CD14-positive monocyte (primary cell): ENCODE data around the gene CACNB1. TPM values are rescaled to one million over a fixed set of nuclear protein-coding genes. Genes with fewer than 3 reads are reported as not detected.

ENCODE experiments used
- DNase-seq, 3 donors: peaks; one replicate each; pipeline ENCODE4 v3.0.0-alpha.2; 2011 to 2022
- H2AFZ ChIP-seq: 2 replicates; pipeline ENCODE4 v1.6.0; 2012; ENCODE audit warnings: mild to moderate bottlenecking, low read depth, low read length, inconsistent platforms; ENCODE audit not compliant: insufficient read depth, poor library complexity, severe bottlenecking
- H3K27ac ChIP-seq, 2 donors: 1 replicate in 1 of 2; 2 replicates in 1 of 2; pipeline ENCODE4 v1.5.1; 2012 to 2013; ENCODE audit warnings: low read length in 2 of 2, control low read depth in 1 of 2, inconsistent platforms in 1 of 2, low read depth in 1 of 2, mild to moderate bottlenecking in 1 of 2
- H3K27me3 ChIP-seq, 2 donors: one replicate each; pipeline versions ENCODE4 v1.6.0 to v1.6.1; 2011 to 2013; ENCODE audit warnings: low read length in 2 of 2; ENCODE audit not compliant: control insufficient read depth in 2 of 2, insufficient read depth in 2 of 2
- H3K36me3 ChIP-seq, 2 donors: replicated peaks in 1 of 2; 1 replicate in 1 of 2; 2 replicates in 1 of 2; pipeline versions ENCODE4 v1.5.1 to v1.6.1; 2012 to 2013; ENCODE audit warnings: low read length in 2 of 2, control low read depth in 1 of 2, inconsistent platforms in 1 of 2, mild to moderate bottlenecking in 1 of 2; ENCODE audit not compliant: insufficient read depth in 2 of 2, control insufficient read depth in 1 of 2
- H3K4me1 ChIP-seq, 2 donors: 1 replicate in 1 of 2; 2 replicates in 1 of 2; pipeline versions ENCODE4 v1.5.1 to v1.6.1; 2012 to 2013; ENCODE audit warnings: low read length in 2 of 2, control low read depth in 1 of 2, inconsistent platforms in 1 of 2, mild to moderate bottlenecking in 1 of 2, moderate library complexity in 1 of 2; ENCODE audit not compliant: insufficient read depth in 2 of 2, control insufficient read depth in 1 of 2
- H3K4me2 ChIP-seq: replicated peaks from 2 replicates; pipeline ENCODE3; 2012; ENCODE audit warnings: low read length, moderate library complexity, mild to moderate bottlenecking; ENCODE audit not compliant: poor library complexity, severe bottlenecking; ENCODE audit errors: extremely low read depth
- H3K4me3 ChIP-seq, 3 experiments: fragments of 200-600 bp in 1 of 3; sonication (generic) in 1 of 3; replicated peaks in 1 of 3; 1 replicate in 2 of 3; 2 replicates in 1 of 3; pipeline ENCODE4 v1.5.1; 2011 to 2013; ENCODE audit warnings: low read length in 3 of 3, mild to moderate bottlenecking in 3 of 3, control low read depth in 2 of 3, low read depth in 2 of 3, inconsistent platforms in 1 of 3, moderate library complexity in 1 of 3
- H3K79me2 ChIP-seq: 2 replicates; pipeline ENCODE4 v1.6.0; 2012; ENCODE audit warnings: mild to moderate bottlenecking, control low read depth, inconsistent platforms, low read length, moderate library complexity; ENCODE audit not compliant: insufficient read depth
- H3K9ac ChIP-seq: 2 replicates; pipeline ENCODE4 v1.6.0; 2017; ENCODE audit warnings: low read length, mild to moderate bottlenecking; ENCODE audit not compliant: insufficient read depth, poor library complexity, severe bottlenecking
- H3K9me3 ChIP-seq, 2 donors: replicated peaks in 1 of 2; 1 replicate in 1 of 2; 2 replicates in 1 of 2; pipeline versions ENCODE4 v1.5.1 to v1.6.1; 2012 to 2013; ENCODE audit warnings: low read length in 2 of 2, control low read depth in 1 of 2; ENCODE audit not compliant: control insufficient read depth in 1 of 2, insufficient read depth in 1 of 2
- H4K20me1 ChIP-seq: 2 replicates; pipeline ENCODE4 v1.6.0; 2012; ENCODE audit warnings: mild to moderate bottlenecking, low read length, control low read depth, moderate library complexity; ENCODE audit not compliant: insufficient read depth
- H3K27ac Mint-ChIP-seq, 7 donors: one replicate each; pipeline ENCODE4 v1.8.0; 2020; ENCODE audit warnings: mild to moderate bottlenecking in 7 of 7, mixed read lengths in 7 of 7, moderate library complexity in 6 of 7, inconsistent platforms in 2 of 7
- H3K27me3 Mint-ChIP-seq, 3 donors: one replicate each; pipeline ENCODE4 v1.8.0; 2021 to 2022; ENCODE audit warnings: low read depth in 3 of 3, mild to moderate bottlenecking in 3 of 3, mixed read lengths in 3 of 3, moderate library complexity in 3 of 3, inconsistent platforms in 1 of 3
- H3K36me3 Mint-ChIP-seq, 2 donors: one replicate each; pipeline ENCODE4 v1.8.0; 2020; ENCODE audit warnings: mixed read lengths in 2 of 2, inconsistent platforms in 1 of 2, mild to moderate bottlenecking in 1 of 2
- H3K4me1 Mint-ChIP-seq: one replicate; pipeline ENCODE4 v1.8.0; 2020; ENCODE audit warnings: mild to moderate bottlenecking, mixed read lengths
- H3K4me3 Mint-ChIP-seq, 2 donors: one replicate each; pipeline ENCODE4 v1.8.0; 2020; ENCODE audit warnings: mild to moderate bottlenecking in 2 of 2, mixed read lengths in 2 of 2, moderate library complexity in 1 of 2
- H3K9me3 Mint-ChIP-seq, 7 donors: one replicate each; pipeline ENCODE4 v1.8.0; 2020 to 2022; ENCODE audit warnings: mixed read lengths in 7 of 7, mild to moderate bottlenecking in 6 of 7, moderate library complexity in 6 of 7, inconsistent platforms in 2 of 7
- WGBS: methylation state at CpG from one replicate; pipeline ENCODE4 v1.1.5; 2013; ENCODE audit warnings: missing lambda C conversion rate; ENCODE audit not compliant: insufficient coverage; 5-methylcytosine and 5-hydroxymethylcytosine counted together
- intact Hi-C, 2 donors: fragments of 100-400 bp; cut with micrococcal nuclease; formaldehyde crosslinking; loops; one replicate each; pipeline versions ENCODE4 v1.15.0 to v1.15.1; 2023
- polyA plus RNA-seq, 3 donors: library from polyadenylated mRNA; depleted of rRNA in 1 of 3; unstranded in 2 of 3; stranded (reverse) in 1 of 3; fragments of 300-500 nt in 2 of 3; fragments of >200 nt in 1 of 3; fragmentation: Illumina TruSeq in 2 of 3; gene quantifications; 1 replicate in 2 of 3; 2 replicates in 1 of 3; pipeline ENCODE4 v1.2.3, GENCODE V29; 2012 to 2021
- TF ChIP-seq, protein P1 (sequence below): fragments of 200-600 bp; IDR thresholded peaks from one replicate; pipeline ENCODE4 v1.8.0; 2022; ENCODE audit warnings: antibody characterized with exemption, mild to moderate bottlenecking

CACNB1 gene
- polyA plus RNA-seq, 3 donors = 0.13 to 22.1 (median 0.31) TPM

DNA sequence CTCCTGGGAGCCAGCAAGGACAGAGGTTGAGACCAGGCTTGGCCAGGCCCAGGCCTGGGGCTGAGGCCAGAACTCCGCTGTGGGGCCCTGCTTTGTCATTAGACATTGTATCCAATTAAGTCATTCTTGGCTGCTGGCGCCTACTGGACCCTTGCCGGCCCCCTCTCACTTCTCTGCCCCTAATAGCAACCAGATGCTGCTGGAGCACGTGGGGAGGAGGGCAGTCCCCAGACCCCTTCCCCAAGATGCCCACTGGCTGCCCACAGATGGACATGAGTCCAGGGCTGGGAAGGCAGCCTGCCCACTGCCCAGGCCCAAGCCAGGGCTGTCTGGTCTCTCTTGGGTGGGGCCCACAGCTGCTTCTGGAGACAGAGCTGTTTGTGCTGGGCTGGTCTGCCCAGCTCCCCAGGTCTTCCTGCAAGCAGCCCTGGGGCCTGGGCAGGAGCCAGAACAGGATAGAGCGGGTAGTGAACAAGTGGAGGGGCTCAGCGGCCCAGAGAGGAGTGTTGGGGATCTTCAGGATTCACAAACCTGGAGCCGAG lies 53.8 kb downstream of the CACNB1 start:
- H3K36me3 ChIP-seq = no peaks in the 10 kb centered on the region

GRCh38 chr17:39141915-39142664 lies 55.4 kb downstream of the CACNB1 start:
- 83% methylated on average over 5 of the region's 11 CpGs for WGBS
- no peak overlapping the region for H3K27ac ChIP-seq
- no peaks in the 10 kb centered on the region for H3K36me3 ChIP-seq
- H3K4me1 Mint-ChIP-seq = peaks cover under 1% of the 10 kb centered on the region
- H3K27ac Mint-ChIP-seq = no peak overlapping the region
- TF ChIP-seq, protein P1, sequence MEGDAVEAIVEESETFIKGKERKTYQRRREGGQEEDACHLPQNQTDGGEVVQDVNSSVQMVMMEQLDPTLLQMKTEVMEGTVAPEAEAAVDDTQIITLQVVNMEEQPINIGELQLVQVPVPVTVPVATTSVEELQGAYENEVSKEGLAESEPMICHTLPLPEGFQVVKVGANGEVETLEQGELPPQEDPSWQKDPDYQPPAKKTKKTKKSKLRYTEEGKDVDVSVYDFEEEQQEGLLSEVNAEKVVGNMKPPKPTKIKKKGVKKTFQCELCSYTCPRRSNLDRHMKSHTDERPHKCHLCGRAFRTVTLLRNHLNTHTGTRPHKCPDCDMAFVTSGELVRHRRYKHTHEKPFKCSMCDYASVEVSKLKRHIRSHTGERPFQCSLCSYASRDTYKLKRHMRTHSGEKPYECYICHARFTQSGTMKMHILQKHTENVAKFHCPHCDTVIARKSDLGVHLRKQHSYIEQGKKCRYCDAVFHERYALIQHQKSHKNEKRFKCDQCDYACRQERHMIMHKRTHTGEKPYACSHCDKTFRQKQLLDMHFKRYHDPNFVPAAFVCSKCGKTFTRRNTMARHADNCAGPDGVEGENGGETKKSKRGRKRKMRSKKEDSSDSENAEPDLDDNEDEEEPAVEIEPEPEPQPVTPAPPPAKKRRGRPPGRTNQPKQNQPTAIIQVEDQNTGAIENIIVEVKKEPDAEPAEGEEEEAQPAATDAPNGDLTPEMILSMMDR = no peak
- no peak overlapping the region for H3K4me3 ChIP-seq
- no peaks in the 10 kb centered on the region for H3K4me1 ChIP-seq
- intact Hi-C loops = no loop called here
- H3K9ac ChIP-seq = no peak overlapping the region
- no peak overlapping the region for H2AFZ ChIP-seq
- no peak for DNase-seq
- no peak overlapping the region for H3K4me2 ChIP-seq
- no peaks in the 10 kb centered on the region for H3K79me2 ChIP-seq
- H4K20me1 ChIP-seq = no peaks in the 10 kb centered on the region
- H3K27me3 ChIP-seq = peaks cover 0 to 3% of the 10 kb centered on the region in 2 donors
- H3K36me3 Mint-ChIP-seq = no peaks in the 10 kb centered on the region
- no peak overlapping the region for H3K4me3 Mint-ChIP-seq
- no peaks in the 10 kb centered on the region for H3K9me3 ChIP-seq
- no peaks in the 10 kb centered on the region for H3K9me3 Mint-ChIP-seq
- H3K27me3 Mint-ChIP-seq = peaks cover 4 to 10% (median 6%) of the 10 kb centered on the region in 3 donors

More for the DNA sequence above, 53.8 kb downstream of the CACNB1 start:
- no peaks in the 10 kb centered on the region for H3K4me1 ChIP-seq
- Mint-ChIP-seq H3K4me3 (no peak overlapping the region), H3K9me3 (no peaks in the 10 kb centered on the region), H3K36me3 (no peaks in the 10 kb centered on the region), H3K27ac (no peak overlapping the region), H3K27me3 (peaks cover 8 to 15% (median 12%) of the 10 kb centered on the region in 3 donors), H3K4me1 (peaks cover 3% of the 10 kb centered on the region)
- no peak overlapping the region for H3K4me2 ChIP-seq
- H3K4me3 ChIP-seq = no peak overlapping the region
- WGBS = 95% methylated on average over 4 of the region's 7 CpGs
- no peaks in the 10 kb centered on the region for H3K9me3 ChIP-seq
- TF ChIP-seq, protein P1 = no peak
- no peak overlapping the region for H3K27ac ChIP-seq
- no peaks in the 10 kb centered on the region for H4K20me1 ChIP-seq
- H3K9ac ChIP-seq = no peak overlapping the region
- no peaks in the 10 kb centered on the region for H3K79me2 ChIP-seq
- no peak overlapping the region for H2AFZ ChIP-seq
- DNase-seq = no peak
- intact Hi-C loops = no loop called here
- H3K27me3 ChIP-seq = peaks cover 0 to 3% of the 10 kb centered on the region in 2 donors
